GM10266 (cell line): ENCODE results near the gene GHSR.

Experiments
- DNase-seq: peaks from one replicate; pipeline ENCODE4 v3.0.0; 2012; ENCODE audit errors: extremely low spot score
- CTCF ChIP-seq: IDR thresholded peaks from 2 replicates; pipeline ENCODE4 v1.5.1; 2012; ENCODE audit warnings: mild to moderate bottlenecking, low read depth; ENCODE audit not compliant: control insufficient read depth, insufficient read depth; ENCODE audit errors: missing control alignments

GHSR gene

DNA sequence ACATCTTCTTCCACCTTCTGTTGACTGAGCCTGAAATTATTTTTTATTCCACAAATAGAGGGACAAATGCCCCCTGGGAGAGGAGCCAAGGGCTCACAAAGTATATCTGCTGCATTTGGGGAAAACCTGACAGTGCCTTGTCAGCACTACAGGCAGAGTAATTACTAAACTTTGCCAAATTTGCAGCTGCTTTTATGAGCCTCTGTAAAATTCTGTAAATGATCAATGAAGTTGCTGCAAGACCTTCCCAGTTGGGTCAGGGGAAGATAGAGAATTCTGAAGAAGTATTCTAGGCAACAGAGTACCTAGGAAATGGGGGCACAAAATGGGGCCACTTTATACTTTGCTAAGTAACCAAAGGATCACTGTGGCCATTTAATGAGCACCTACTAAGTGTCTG lies 10.5 kb downstream of the GHSR start:
- no peak for DNase-seq
- TF ChIP-seq CTCF: no peak

- no peak for TF ChIP-seq CTCF
- no peak for DNase-seq
Measured at GRCh38 chr3:172415323-172415722, 32.9 kb downstream of the GHSR start.

DNA sequence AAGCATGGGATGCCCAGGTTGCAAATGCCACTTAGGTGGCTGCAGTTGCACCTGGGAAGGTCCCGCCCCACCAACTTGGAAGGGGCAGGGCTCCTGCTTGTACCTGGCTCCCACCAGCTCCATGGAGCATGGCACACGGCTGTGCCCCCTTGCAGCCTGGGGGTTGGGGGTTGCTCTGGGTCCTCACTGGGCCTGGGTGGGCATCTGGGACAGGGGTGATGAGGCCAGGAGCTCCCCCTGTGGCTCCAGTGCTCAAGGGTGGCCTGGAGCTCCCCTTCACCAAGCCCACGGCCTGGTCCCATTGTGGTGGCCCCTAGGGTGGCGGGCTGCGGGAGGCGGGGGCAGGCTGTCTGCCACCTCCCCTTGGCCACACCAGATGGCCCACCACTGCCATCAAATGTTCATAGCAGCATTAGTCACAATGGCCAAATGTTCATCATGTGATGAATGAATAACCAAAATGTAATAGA lies 36.7 kb downstream of the GHSR start:
- no peak for TF ChIP-seq CTCF
- no peak for DNase-seq

GRCh38 chr3:172410702-172411477 lies 37.4 kb downstream of the GHSR start:
- TF ChIP-seq CTCF: no peak
- no peak for DNase-seq

DNA sequence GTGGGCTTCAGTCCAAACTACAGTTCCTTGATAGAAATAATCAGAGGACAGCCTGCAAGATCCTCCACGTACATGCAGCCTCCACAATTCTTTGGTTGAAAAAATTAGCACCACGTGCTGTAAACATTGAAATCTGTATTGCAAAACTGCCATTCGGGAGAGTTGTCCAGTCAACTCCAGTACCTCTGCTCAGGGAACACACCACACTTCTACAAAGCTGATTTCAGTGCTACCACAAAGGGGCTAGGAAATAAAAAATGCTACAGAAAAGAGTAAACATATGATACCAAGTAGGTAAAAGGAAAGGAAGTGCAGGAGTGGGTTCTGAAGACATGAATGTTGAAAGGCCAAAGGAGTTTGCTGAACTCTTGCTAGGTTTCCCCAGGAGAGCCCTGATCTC lies 40.4 kb downstream of the GHSR start:
- TF ChIP-seq CTCF: no peak
- no peak for DNase-seq

DNA sequence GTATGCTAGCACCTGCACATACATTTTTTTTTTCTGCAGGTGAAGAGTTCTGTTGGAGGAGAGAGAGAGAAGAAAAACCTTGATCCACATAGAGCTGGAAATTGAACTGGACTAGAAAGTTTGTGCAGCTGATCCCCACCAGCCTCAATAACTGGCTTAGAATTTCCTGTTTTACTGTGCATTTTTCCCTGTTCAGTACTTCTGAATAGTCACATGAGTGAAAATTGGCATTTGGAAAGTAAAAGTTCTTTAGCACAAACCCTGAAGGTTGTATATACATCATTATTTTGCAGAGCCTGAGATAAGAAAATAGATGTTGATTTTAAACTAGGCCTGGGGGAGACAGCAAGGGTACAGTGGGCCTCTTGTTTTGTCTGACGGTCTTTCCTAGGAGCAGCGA lies 42.3 kb downstream of the GHSR start:
- no peak for DNase-seq
- no peak for TF ChIP-seq CTCF

DNA sequence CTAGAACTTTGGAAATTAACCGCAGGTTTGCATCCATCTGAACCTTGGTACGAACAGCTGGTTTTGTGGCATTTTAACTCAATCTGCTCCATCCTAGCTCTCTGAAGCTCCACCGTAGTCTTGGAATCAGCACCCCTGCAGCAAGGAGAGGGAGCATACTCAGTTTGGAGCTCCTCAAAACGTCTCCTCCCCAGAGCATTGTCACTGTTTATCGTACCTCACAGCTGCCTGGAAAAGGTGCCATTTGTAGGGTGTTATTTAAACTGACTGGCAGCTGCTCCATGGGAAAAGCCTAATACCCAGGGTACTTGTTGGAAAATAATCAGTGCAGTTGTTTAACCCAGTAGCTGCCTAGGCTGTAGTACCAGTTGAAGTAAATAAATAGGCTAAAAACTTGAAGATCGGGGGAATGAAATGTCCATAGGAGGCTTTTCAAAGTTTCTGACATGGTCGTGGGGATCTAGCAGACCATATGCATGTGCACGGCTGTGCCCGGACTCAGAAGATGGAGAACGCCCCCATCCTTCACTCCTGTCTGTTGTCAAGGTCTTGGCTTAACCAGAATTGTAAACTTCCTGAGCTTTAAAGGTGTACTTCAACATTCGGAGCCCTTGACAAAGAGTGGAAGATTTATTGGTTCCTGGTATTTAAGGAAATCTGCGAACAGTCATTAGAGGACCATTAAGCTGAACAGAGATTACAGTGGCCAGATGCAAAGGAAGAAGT lies 43.9 kb downstream of the GHSR start:
- no peak for DNase-seq
- no peak for TF ChIP-seq CTCF
